Skeletal muscle cell (primary cell): ENCODE results near the gene GRHL3.
"Not testable (repeated sequence)": the region's sequence is repeated elsewhere in the genome, so short reads cannot be mapped to it uniquely, and the experiment has no call there.

Experiments
- DNase-seq: peaks from one replicate; pipeline ENCODE4 v3.0.0-alpha.2; 2010; ENCODE audit warnings: low read depth
- H3K4me3 ChIP-seq: 2 replicates; pipeline ENCODE4 v1.5.1; 2011; ENCODE audit warnings: low read depth, mild to moderate bottlenecking, control low read depth, low read length, moderate library complexity

The GRHL3 gene

GRCh38 chr1:24319312-24319863 is at the start of gene GRHL3:
GRHL3 (plus strand) TSS chr1:24319357; CDS start chr1:24319552, 195 bp downstream.
- peak within 1 kb of the TSS; percentile 17 for H3K4me3 ChIP-seq
- no peak for DNase-seq

GRCh38 chr1:24274203-24275103 is 44.7 kb upstream of the GRHL3 start:
- DNase-seq, H3K4me3 ChIP-seq: not testable (repeated sequence)

GRCh38 chr1:24275104-24275410 is 44.1 kb upstream of the GRHL3 start:
- no peak for DNase-seq

GRCh38 chr1:24275510-24275909 is 43.6 kb upstream of the GRHL3 start:
- DNase-seq = no peak
- no peak overlapping the region for H3K4me3 ChIP-seq

More at GRCh38 chr1:24275104-24275410, 44.1 kb upstream of the GRHL3 start:
- H3K4me3 ChIP-seq = no peak overlapping the region

- H3K4me3 ChIP-seq = no peak overlapping the region
- DNase-seq = no peak
Measured at GRCh38 chr1:24276791-24277190, 42.4 kb upstream of the GRHL3 start.

- no peak for DNase-seq
- H3K4me3 ChIP-seq = no peak overlapping the region
Measured at GRCh38 chr1:24277420-24278169, 41.6 kb upstream of the GRHL3 start.

GRCh38 chr1:24278726-24279125 is 40.4 kb upstream of the GRHL3 start:
- no peak overlapping the region for H3K4me3 ChIP-seq
- DNase-seq = no peak

GRCh38 chr1:24279590-24280232 is 39.4 kb upstream of the GRHL3 start:
- no peak for DNase-seq
- no peak overlapping the region for H3K4me3 ChIP-seq

- no peak for DNase-seq
- H3K4me3 ChIP-seq = no peak overlapping the region
Measured at GRCh38 chr1:24281591-24281990, 37.6 kb upstream of the GRHL3 start.

GRCh38 chr1:24282491-24282890 is 36.7 kb upstream of the GRHL3 start:
- H3K4me3 ChIP-seq = no peak overlapping the region
- no peak for DNase-seq

- no peak overlapping the region for H3K4me3 ChIP-seq
- DNase-seq = no peak
Measured at GRCh38 chr1:24283326-24284155, 35.6 kb upstream of the GRHL3 start.

- DNase-seq = no peak
Measured at GRCh38 chr1:24284156-24284471, 35.0 kb upstream of the GRHL3 start.

GRCh38 chr1:24285231-24285630 is 33.9 kb upstream of the GRHL3 start:
- no peak for DNase-seq
- H3K4me3 ChIP-seq = no peak overlapping the region

More at GRCh38 chr1:24284156-24284471, 35.0 kb upstream of the GRHL3 start:
- H3K4me3 ChIP-seq = no peak overlapping the region

GRCh38 chr1:24286246-24287010 is 32.7 kb upstream of the GRHL3 start:
- H3K4me3 ChIP-seq = no peak overlapping the region
- DNase-seq = no peak

GRCh38 chr1:24287779-24288178 is 31.4 kb upstream of the GRHL3 start:
- not testable (repeated sequence) for H3K4me3 ChIP-seq, DNase-seq

GRCh38 chr1:24288479-24288878 is 30.7 kb upstream of the GRHL3 start:
- no peak for DNase-seq

GRCh38 chr1:24289937-24290595 is 29.1 kb upstream of the GRHL3 start:
- DNase-seq = peak; percentile 91
- no peak overlapping the region for H3K4me3 ChIP-seq

More at GRCh38 chr1:24288479-24288878, 30.7 kb upstream of the GRHL3 start:
- no peak overlapping the region for H3K4me3 ChIP-seq

GRCh38 chr1:24290933-24291487 is 28.1 kb upstream of the GRHL3 start:
- no peak for DNase-seq
- no peak overlapping the region for H3K4me3 ChIP-seq
